Heart left ventricle (tissue), 13 donors: ENCODE data around the gene PSTPIP1.

Source experiments
- CTCF ChIP-seq, 12 donors: fragments of 200-600 bp; sonication (generic) in 4 of 12; IDR thresholded peaks; one replicate each; pipeline versions ENCODE4 v1.5.0 to v1.8.0; 2018 to 2022; ENCODE audit warnings: antibody characterized with exemption in 12 of 12, mild to moderate bottlenecking in 5 of 12
- POLR2A ChIP-seq, 2 donors: fragments of 450-650 bp; IDR thresholded peaks; one replicate each; pipeline ENCODE4 v1.6.1; 2017; ENCODE audit warnings: antibody characterized with exemption in 2 of 2, mild to moderate bottlenecking in 2 of 2, moderate library complexity in 2 of 2
- donor health status: ischemic (EF 13 %, LVEDD 7.1; RV severe dilation, severe dysfunction).
- donor health status: DM: no; HTN: yes; CAD: no.
- donor health status: DM: no; HTN: no; CAD: no.
- donor health status: ischemic (EF 25% LVEDD 6.9; RV normal size, moderate dysfunction).
- donor health status: ischemic (EF 25% LVEDD 5.7; RV mildly dilated, moderate dysfunction).
- donor health status: ischemic (EF 35%, LVEDD 5.7; RV mildly dilated, moderate dysfunction).
- donor health status: nonischemic (EF 11% LVEDD 7.7; RV severe dilation, severe dysfunction).
- donor health status: DM: yes; HTN: yes; CAD: no.
- donor health status: PGD.
- donor health status: ischemic (EF 29% LVEDD 5.4; RV normal size, mild dysfunction).
- donor health status: nonischemic (EF 23%, LVEDD 6.1; RV moderate dilation, normal function).

- TF ChIP-seq CTCF (IDR thresholded peaks at IDR 0.05): no peak
- TF ChIP-seq POLR2A (IDR thresholded peaks at IDR 0.05): no peak
These were observed 5.8 kb upstream of the PSTPIP1 start for GRCh38 chr15:76988867-76989780.
